ENCODE results near the gene HSPA13. TPM values are rescaled to one million over a fixed set of nuclear protein-coding genes. Genes with fewer than 3 reads are reported as not detected.

The HSPA13 gene
- total and polyA plus RNA-seq, 2 experiments from 2014 or later, result 17.7 to 39.0 TPM

DNA sequence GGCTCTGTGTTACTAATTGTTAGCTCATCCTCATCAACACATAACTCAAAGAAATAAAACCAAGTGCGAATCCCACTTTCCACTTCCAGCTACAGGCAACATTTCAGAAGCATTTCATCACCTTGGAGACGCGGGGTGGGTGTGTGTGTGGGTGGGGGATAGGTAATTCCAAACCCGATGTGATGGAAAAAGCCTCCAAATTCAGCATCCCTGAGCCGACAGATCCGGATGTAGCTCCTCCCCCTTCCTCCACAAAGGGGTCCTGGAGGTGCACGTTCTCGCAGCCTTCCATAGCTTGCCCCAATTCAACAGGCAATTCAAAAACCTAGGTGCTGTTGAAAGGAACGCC is 486 bp downstream of the HSPA13 start (continued):
- TF ChIP-seq, protein P1, sequence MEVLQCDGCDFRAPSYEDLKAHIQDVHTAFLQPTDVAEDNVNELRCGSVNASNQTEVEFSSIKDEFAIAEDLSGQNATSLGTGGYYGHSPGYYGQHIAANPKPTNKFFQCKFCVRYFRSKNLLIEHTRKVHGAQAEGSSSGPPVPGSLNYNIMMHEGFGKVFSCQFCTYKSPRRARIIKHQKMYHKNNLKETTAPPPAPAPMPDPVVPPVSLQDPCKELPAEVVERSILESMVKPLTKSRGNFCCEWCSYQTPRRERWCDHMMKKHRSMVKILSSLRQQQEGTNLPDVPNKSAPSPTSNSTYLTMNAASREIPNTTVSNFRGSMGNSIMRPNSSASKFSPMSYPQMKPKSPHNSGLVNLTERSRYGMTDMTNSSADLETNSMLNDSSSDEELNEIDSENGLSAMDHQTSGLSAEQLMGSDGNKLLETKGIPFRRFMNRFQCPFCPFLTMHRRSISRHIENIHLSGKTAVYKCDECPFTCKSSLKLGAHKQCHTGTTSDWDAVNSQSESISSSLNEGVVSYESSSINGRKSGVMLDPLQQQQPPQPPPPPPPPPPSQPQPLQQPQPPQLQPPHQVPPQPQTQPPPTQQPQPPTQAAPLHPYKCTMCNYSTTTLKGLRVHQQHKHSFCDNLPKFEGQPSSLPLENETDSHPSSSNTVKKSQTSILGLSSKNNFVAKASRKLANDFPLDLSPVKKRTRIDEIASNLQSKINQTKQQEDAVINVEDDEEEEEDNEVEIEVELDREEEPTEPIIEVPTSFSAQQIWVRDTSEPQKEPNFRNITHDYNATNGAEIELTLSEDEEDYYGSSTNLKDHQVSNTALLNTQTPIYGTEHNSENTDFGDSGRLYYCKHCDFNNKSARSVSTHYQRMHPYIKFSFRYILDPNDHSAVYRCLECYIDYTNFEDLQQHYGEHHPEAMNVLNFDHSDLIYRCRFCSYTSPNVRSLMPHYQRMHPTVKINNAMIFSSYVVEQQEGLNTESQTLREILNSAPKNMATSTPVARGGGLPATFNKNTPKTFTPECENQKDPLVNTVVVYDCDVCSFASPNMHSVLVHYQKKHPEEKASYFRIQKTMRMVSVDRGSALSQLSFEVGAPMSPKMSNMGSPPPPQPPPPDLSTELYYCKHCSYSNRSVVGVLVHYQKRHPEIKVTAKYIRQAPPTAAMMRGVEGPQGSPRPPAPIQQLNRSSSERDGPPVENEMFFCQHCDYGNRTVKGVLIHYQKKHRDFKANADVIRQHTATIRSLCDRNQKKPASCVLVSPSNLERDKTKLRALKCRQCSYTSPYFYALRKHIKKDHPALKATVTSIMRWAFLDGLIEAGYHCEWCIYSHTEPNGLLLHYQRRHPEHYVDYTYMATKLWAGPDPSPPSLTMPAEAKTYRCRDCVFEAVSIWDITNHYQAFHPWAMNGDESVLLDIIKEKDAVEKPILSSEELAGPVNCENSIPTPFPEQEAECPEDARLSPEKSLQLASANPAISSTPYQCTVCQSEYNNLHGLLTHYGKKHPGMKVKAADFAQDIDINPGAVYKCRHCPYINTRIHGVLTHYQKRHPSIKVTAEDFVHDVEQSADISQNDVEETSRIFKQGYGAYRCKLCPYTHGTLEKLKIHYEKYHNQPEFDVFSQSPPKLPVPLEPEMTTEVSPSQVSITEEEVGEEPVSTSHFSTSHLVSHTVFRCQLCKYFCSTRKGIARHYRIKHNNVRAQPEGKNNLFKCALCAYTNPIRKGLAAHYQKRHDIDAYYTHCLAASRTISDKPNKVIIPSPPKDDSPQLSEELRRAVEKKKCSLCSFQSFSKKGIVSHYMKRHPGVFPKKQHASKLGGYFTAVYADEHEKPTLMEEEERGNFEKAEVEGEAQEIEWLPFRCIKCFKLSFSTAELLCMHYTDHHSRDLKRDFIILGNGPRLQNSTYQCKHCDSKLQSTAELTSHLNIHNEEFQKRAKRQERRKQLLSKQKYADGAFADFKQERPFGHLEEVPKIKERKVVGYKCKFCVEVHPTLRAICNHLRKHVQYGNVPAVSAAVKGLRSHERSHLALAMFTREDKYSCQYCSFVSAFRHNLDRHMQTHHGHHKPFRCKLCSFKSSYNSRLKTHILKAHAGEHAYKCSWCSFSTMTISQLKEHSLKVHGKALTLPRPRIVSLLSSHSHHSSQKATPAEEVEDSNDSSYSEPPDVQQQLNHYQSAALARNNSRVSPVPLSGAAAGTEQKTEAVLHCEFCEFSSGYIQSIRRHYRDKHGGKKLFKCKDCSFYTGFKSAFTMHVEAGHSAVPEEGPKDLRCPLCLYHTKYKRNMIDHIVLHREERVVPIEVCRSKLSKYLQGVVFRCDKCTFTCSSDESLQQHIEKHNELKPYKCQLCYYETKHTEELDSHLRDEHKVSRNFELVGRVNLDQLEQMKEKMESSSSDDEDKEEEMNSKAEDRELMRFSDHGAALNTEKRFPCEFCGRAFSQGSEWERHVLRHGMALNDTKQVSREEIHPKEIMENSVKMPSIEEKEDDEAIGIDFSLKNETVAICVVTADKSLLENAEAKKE (CRISPR knock-in tag; IDR thresholded peaks at IDR 0.05), result no peak

DNA sequence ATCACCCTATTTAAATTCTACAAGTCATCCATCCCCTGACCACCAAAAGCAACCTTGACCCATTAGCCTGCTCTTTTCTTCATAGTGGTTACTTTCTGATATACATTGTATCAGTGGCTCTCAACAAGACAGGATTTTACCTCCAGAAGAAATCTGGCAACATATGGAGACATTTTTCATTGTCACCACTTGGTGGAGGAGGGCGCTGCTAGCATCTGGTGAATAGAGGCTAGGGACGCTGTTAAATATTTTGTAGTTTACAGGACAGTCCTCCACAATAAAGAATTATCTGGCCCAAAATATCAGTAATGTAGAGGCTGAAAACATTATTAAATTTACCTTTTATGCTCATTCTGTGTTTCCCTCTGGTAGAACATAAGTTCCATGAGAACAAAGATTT is 6.1 kb downstream of the HSPA13 start:
- Histone ChIP-seq H4K20me1 (replicated peaks; ENCODE audit: insufficient read depth) (peaks cover 5% of the 10 kb centered on the region; the same call in 1 of the 2 replicates), H3K9me2 (ENCODE audit: insufficient read depth) (no peaks in the 10 kb centered on the region), H3K4me2 (no peak overlapping the region), H3K27ac (ENCODE audit: low read depth) (no peak overlapping the region), H3K36me3 (ENCODE audit: insufficient read depth) (peaks cover 49% of the 10 kb centered on the region; the same call in 1 of the 2 replicates), H3F3A (replicated peaks; ENCODE audit: low read depth) (no peaks in the 10 kb centered on the region), H3K4me1 (ENCODE audit: insufficient read depth) (peaks cover 8% of the 10 kb centered on the region), H3K4me3 (no peak overlapping the region), H2AFZ (no peak overlapping the region), H3K79me2 (replicated peaks; ENCODE audit: insufficient read depth) (peaks cover 37% of the 10 kb centered on the region), H3K27me3 (ENCODE audit: insufficient read depth) (no peaks in the 10 kb centered on the region)
- Mint-ChIP-seq H3K27ac (no peak overlapping the region), H3K36me3 (ENCODE audit: low read depth) (peaks cover 63% of the 10 kb centered on the region), H3K4me3 (no peak overlapping the region), H3K27me3 (ENCODE audit: insufficient read depth, low read depth, poor library complexity) (no peaks in the 10 kb centered on the region), H3K4me1 (peaks cover 7% of the 10 kb centered on the region; the same call in 2 of the 3 replicates), H3K9me3 (no peaks in the 10 kb centered on the region)
- no peak for TF ChIP-seq CREB1 (CRISPR knock-in tag; IDR thresholded peaks at IDR 0.05; ENCODE audit: low read depth)
- TF ChIP-seq, protein P2, sequence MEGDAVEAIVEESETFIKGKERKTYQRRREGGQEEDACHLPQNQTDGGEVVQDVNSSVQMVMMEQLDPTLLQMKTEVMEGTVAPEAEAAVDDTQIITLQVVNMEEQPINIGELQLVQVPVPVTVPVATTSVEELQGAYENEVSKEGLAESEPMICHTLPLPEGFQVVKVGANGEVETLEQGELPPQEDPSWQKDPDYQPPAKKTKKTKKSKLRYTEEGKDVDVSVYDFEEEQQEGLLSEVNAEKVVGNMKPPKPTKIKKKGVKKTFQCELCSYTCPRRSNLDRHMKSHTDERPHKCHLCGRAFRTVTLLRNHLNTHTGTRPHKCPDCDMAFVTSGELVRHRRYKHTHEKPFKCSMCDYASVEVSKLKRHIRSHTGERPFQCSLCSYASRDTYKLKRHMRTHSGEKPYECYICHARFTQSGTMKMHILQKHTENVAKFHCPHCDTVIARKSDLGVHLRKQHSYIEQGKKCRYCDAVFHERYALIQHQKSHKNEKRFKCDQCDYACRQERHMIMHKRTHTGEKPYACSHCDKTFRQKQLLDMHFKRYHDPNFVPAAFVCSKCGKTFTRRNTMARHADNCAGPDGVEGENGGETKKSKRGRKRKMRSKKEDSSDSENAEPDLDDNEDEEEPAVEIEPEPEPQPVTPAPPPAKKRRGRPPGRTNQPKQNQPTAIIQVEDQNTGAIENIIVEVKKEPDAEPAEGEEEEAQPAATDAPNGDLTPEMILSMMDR (conservative IDR thresholded peaks at IDR 0.05; ENCODE audit: low read depth in 2 of 2), result peak; percentile 33 to 51; a peak in 3 of 4 replicates
- no peak for ATAC-seq
- DNase-seq (ENCODE audit: low spot score), result peak; percentile 41
